HL-60 (cell line): ENCODE data around the gene CARD18.
"Not testable (repeated sequence)": the region's sequence is repeated elsewhere in the genome, so short reads cannot be mapped to it uniquely, and the experiment has no call there.

Source experiments
- GABPA ChIP-seq: IDR thresholded peaks from 2 replicates; pipeline ENCODE4 v1.6.1; 2012; ENCODE audit warnings: low read depth
- POLR2AphosphoS5 ChIP-seq: IDR thresholded peaks from 2 replicates; pipeline ENCODE4 v1.6.1; 2012; ENCODE audit warnings: low read depth
- SPI1 ChIP-seq: IDR thresholded peaks from 2 replicates; pipeline ENCODE4 v1.6.1; 2012; ENCODE audit warnings: low read depth, mild to moderate bottlenecking, borderline replicate concordance
- TF ChIP-seq, protein P1 (sequence below): IDR thresholded peaks from one replicate; pipeline ENCODE4 v1.5.1; 2011; ENCODE audit warnings: low read length, control low read depth, inconsistent platforms; ENCODE audit not compliant: insufficient read depth
- TF ChIP-seq, protein P2 (sequence below): IDR thresholded peaks from 2 replicates; pipeline ENCODE4 v1.6.1; 2012; ENCODE audit warnings: low read depth; ENCODE audit not compliant: insufficient replicate concordance

DNA sequence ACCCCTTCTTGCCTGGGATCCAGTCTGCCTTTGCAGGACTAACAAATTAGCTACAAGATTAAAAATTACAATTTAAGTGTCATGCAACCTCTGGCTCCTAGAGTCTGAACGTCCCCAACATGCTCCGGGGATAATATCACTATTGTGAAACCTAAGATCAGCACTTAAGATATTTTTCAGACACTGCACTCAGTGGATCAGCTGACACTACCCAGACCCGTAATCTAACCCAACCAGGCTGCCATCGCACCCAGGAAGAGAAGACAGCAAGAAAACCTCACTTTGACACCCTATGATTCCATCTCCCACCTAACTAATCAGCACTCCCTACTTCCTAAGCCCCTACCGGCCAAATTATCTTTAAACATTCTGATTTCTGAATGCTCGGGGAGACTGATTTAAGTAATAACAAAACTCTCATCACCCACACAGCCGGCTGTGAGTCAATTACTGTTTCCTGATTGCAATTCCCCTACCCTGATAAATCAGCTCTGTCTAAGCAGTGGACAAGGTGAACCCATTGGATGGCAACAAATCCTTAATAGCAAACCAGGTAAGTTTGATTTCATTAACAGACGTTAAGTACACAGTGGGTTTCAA, 32.2 kb downstream of the CARD18 start:
- TF ChIP-seq, protein P1, sequence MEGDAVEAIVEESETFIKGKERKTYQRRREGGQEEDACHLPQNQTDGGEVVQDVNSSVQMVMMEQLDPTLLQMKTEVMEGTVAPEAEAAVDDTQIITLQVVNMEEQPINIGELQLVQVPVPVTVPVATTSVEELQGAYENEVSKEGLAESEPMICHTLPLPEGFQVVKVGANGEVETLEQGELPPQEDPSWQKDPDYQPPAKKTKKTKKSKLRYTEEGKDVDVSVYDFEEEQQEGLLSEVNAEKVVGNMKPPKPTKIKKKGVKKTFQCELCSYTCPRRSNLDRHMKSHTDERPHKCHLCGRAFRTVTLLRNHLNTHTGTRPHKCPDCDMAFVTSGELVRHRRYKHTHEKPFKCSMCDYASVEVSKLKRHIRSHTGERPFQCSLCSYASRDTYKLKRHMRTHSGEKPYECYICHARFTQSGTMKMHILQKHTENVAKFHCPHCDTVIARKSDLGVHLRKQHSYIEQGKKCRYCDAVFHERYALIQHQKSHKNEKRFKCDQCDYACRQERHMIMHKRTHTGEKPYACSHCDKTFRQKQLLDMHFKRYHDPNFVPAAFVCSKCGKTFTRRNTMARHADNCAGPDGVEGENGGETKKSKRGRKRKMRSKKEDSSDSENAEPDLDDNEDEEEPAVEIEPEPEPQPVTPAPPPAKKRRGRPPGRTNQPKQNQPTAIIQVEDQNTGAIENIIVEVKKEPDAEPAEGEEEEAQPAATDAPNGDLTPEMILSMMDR: not testable (repeated sequence)
- TF ChIP-seq, protein P2, sequence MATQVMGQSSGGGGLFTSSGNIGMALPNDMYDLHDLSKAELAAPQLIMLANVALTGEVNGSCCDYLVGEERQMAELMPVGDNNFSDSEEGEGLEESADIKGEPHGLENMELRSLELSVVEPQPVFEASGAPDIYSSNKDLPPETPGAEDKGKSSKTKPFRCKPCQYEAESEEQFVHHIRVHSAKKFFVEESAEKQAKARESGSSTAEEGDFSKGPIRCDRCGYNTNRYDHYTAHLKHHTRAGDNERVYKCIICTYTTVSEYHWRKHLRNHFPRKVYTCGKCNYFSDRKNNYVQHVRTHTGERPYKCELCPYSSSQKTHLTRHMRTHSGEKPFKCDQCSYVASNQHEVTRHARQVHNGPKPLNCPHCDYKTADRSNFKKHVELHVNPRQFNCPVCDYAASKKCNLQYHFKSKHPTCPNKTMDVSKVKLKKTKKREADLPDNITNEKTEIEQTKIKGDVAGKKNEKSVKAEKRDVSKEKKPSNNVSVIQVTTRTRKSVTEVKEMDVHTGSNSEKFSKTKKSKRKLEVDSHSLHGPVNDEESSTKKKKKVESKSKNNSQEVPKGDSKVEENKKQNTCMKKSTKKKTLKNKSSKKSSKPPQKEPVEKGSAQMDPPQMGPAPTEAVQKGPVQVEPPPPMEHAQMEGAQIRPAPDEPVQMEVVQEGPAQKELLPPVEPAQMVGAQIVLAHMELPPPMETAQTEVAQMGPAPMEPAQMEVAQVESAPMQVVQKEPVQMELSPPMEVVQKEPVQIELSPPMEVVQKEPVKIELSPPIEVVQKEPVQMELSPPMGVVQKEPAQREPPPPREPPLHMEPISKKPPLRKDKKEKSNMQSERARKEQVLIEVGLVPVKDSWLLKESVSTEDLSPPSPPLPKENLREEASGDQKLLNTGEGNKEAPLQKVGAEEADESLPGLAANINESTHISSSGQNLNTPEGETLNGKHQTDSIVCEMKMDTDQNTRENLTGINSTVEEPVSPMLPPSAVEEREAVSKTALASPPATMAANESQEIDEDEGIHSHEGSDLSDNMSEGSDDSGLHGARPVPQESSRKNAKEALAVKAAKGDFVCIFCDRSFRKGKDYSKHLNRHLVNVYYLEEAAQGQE: not testable (repeated sequence)
- not testable (repeated sequence) for TF ChIP-seq POLR2AphosphoS5, GABPA, SPI1
